Amniotic epithelial cell (primary cell): ENCODE results near the gene HMCN1.
A peak's percentile ranks its signal among the peaks of the same experiment; 100 is the strongest.

ENCODE experiments used
- DNase-seq: peaks from one replicate; pipeline ENCODE4 v3.0.0-alpha.2; 2010; ENCODE audit warnings: low read depth

Gene HMCN1

DNA sequence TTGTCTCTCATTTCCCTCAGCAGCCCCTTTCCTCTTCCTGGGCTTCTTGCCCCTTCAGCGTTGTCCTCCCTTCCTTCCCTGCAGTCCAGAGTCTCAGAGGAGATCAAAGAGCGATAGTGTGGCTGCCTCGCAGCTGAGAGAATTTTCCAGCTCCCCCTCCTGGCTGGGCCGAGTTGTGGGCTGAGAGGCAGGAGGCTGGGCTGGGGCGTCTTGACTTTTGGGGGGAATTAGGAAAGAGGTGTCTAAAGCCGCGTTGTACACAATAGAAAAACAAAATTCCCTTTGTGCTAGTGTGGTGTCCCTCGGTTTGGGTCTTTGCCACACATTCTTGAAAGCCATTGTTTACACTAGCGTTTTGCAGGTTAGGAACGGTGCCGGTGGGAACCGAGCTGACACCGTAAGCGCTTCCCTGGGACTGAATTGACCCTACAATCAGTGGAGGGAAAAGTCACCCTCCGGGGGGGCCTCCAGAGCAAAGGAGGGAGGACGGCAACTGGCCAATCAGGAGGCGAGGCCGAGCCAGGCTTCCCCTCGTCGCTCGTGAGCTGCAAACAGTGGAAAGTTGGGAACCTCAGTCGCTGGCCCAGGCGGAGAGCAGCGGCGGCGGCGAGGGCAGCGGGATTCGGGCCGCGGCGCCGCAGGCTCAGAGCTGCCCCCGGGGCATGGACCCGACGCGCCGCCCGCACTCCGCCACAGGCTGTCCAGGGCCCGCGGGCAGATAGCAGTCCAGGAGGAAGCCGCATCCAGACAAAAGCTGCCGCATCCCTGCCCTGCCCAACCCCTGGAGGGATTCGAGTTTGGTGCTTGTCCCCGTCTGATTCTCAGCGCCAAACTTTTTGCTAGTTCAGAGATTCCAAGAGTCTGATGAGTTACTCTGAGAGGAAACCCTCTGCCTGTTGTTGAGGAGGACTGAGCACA is at the start of gene HMCN1:
TSS of gene HMCN1 (plus strand) at position 574 of the 918 bp plus-strand sequence. CDS start 389 bp downstream, outside the sequence.
- DNase-seq, result peak; percentile 19

DNA sequence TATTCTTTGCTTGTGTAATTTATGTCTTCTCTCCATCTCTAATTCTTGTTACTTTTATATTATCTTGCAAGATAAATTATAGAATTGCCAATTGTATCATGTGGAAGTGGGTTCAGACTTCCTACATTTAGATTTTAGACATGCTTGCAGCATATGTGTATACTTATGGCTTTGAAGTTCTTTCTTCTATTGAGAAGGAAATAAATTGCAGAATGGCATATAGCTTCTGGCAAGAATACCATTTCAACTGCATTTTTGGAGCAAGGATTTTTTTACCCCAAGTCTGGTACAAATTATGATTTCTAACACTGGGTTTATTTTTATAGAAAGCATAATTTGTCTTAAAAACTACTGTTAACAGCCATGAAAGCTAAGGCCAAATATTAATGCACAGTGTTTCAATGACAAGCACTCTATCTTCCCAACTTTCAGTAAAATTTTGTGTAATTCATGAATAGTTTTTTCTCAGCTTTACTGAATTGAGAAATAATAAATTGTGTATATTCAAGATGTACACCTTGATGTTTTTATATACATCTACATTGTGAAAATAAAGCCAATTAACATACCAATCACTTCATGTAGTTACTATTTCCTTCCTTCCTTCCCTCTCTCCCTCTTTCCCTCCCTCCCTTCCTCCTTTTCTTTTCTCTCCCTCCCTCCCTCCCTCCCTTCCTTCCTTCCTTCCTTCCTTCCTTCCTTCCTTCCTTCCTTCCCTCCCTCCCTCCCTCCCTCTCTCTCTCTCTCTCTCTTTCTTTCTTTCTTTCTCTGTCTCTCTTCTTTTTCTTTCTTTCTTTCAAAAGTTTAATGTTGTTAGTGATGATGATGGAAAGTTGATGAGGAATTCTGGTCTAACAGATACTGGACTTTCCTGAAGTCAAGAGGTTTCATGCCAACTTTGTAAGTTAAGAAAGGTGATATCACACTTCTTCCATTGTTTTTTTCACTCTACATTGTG is 47.1 kb upstream of the HMCN1 start:
- no peak for DNase-seq

- DNase-seq, result no peak
Measured at GRCh38 chr1:185690527-185690926, 43.7 kb upstream of the HMCN1 start.

DNA sequence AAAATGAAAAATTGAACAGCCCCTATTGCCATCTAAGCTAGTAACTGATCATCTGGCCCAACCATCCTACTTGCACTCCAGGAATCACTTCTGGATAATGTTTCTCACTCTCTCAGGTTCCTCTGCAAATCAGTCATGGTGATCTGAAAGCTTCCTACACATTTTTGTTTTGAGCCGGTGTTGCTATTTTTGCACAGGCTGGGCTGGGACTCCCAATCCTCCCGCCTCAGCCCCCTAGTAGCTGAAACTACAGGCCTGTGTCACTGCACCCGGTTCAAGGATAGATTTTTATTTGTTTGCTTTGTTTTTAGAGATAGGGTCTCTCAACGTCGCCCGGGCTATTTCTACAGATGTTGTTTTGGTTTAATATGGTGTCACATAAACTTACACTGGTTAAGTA is 40.5 kb upstream of the HMCN1 start:
- DNase-seq, result no peak

- DNase-seq, result no peak
Measured at GRCh38 chr1:185694081-185694480, 40.1 kb upstream of the HMCN1 start.

DNA sequence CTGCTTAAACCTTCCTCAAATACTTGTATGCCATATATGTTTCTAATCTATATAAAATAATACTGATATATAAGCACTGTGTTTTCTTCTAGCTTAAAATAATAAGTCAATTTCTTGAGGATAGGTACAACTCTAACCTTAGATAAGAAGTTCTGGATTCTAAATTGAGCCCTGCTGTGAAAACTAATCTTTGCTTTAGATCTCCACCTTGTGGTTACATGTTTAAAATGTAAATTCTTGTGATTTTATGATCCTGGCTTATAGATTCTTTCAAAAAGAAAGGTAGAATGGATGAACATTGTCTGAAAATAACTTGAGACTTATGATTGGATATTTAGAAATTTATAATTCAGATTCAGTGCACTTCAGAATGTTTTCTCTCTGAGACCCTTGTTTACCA is 38.9 kb upstream of the HMCN1 start:
- DNase-seq, result no peak

- DNase-seq, result no peak
Measured at GRCh38 chr1:185696422-185697150, 37.6 kb upstream of the HMCN1 start.

DNA sequence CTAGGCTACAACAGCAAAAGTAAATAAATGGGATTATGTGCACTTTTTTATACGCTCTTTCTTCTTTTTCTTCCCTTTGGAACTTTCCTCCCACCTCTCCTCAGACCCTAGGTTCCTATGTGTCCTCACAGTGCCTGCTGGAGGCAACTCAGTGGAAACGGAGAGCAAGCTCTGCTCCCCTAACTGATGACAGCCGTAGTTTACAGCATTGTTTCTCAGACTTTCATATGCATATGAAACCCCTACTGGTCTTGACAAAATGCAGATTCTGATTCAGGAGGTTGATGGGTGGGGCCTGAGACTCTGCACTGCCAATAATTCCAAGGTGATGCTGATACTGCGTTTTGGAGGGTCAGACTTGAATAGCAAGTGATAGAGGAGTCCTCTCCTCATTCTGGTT is 34.3 kb upstream of the HMCN1 start:
- DNase-seq, result no peak

DNA sequence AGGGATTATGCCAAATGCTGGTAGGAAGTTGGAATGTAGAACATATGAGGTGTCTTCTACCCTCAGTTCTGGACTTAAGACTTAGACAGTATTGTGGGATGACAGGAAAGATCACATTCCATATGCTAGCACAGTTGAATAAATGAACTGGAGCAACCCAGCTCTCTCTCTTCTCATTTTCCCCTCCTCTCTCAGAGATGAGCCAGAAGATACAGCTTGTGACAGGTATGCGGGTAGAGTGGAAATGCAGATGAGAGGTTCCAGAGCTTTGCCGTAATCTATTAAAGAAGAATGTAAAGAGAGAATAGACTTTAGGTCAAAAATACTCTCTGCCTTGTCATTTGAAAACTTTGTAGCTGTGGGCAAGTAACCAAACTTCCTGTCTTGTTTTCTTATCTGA is 32.5 kb upstream of the HMCN1 start:
- no peak for DNase-seq

GRCh38 chr1:185704181-185704580 is 30.0 kb upstream of the HMCN1 start:
- no peak for DNase-seq

DNA sequence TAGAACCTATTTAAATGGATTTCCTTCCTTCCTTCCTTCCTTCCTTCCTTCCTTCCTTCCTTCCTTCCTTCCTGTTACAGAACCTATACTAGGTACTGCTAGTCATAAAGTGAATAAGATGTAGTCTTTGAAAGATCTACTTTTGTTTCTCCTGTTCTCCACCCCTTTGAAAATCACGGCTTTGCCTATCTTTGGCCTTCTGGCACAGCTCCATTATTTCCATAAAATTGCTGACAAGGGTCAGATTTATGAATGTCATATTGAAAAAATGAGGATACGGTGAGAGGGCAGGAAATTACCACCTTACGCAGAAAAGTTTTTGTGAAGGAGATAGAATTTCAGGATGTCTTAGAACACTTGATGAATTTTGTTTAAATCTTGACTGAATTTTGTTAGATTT is 18.1 kb upstream of the HMCN1 start:
- no peak for DNase-seq

DNA sequence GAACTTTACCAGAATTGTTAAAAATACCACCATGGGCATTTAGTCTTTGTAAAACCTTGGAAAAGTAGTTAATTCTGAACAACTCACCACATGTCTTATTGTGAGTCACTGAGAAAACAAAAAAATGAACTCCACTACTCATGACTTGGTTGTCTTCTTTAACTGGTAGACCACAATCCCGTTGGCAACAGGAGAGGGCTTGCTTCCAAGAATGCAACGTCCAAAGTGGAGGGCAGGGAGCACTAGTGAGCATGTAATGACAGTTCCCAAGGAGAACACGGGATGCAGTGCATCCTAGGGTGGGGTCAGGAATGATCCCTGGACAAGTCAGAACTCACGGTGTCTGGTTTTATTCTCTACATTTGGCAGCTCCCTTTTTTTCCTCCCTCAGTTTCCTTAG is 15.2 kb upstream of the HMCN1 start:
- DNase-seq, result peak; percentile 81

GRCh38 chr1:185720633-185721272 is 13.4 kb upstream of the HMCN1 start:
- peak; percentile 64 for DNase-seq

GRCh38 chr1:185721553-185721952 is 12.6 kb upstream of the HMCN1 start:
- no peak for DNase-seq

- no peak for DNase-seq
Measured at GRCh38 chr1:185722098-185722497, 12.1 kb upstream of the HMCN1 start.

GRCh38 chr1:185727726-185728125 is 6.5 kb upstream of the HMCN1 start:
- DNase-seq, result no peak

- DNase-seq, result no peak
Measured at GRCh38 chr1:185731446-185731845, 2.7 kb upstream of the HMCN1 start.

GRCh38 chr1:185732951-185733350 is 1.2 kb upstream of the HMCN1 start:
- DNase-seq, result no peak

- no peak for DNase-seq
Measured at GRCh38 chr1:185734929-185735700, 924 bp downstream of the HMCN1 start.

GRCh38 chr1:185735701-185736064 is 1.5 kb downstream of the HMCN1 start:
- peak; percentile 7 for DNase-seq

- no peak for DNase-seq
Measured at GRCh38 chr1:185739967-185740366, 5.8 kb downstream of the HMCN1 start.
